Heart left ventricle (tissue), 13 donors: ENCODE data around the gene CUX1.

Experiments
- CTCF ChIP-seq, 12 donors: fragments of 200-600 bp; sonication (generic) in 4 of 12; IDR thresholded peaks; one replicate each; pipeline versions ENCODE4 v1.5.0 to v1.8.0; 2018 to 2022; ENCODE audit warnings: antibody characterized with exemption in 12 of 12, mild to moderate bottlenecking in 5 of 12
- POLR2A ChIP-seq, 2 donors: fragments of 450-650 bp; IDR thresholded peaks; one replicate each; pipeline ENCODE4 v1.6.1; 2017; ENCODE audit warnings: antibody characterized with exemption in 2 of 2, mild to moderate bottlenecking in 2 of 2, moderate library complexity in 2 of 2
- donor health status: ischemic (EF 13 %, LVEDD 7.1; RV severe dilation, severe dysfunction).
- donor health status: DM: no; HTN: yes; CAD: no.
- donor health status: DM: no; HTN: no; CAD: no.
- donor health status: ischemic (EF 25% LVEDD 6.9; RV normal size, moderate dysfunction).
- donor health status: ischemic (EF 25% LVEDD 5.7; RV mildly dilated, moderate dysfunction).
- donor health status: ischemic (EF 35%, LVEDD 5.7; RV mildly dilated, moderate dysfunction).
- donor health status: nonischemic (EF 11% LVEDD 7.7; RV severe dilation, severe dysfunction).
- donor health status: DM: yes; HTN: yes; CAD: no.
- donor health status: PGD.
- donor health status: ischemic (EF 29% LVEDD 5.4; RV normal size, mild dysfunction).
- donor health status: nonischemic (EF 23%, LVEDD 6.1; RV moderate dilation, normal function).

- TF ChIP-seq CTCF (IDR thresholded peaks at IDR 0.05), result no peak
- TF ChIP-seq POLR2A (IDR thresholded peaks at IDR 0.05), result no peak
Observed at GRCh38 chr7:102115181-102115580, 297.8 kb downstream of the CUX1 start.
